HG03175 (cell line): Measurements from ENCODE around the gene MERTK.
A peak's percentile ranks its signal among the peaks of the same experiment; 100 is the strongest.
"Not testable (repeated sequence)": the region's sequence is repeated elsewhere in the genome, so short reads cannot be mapped to it uniquely, and the experiment has no call there.

Experiments
- ATAC-seq: cut with Tn5 transposase; IDR thresholded peaks from one replicate; pipeline ENCODE4 v1.9.1; 2021; ENCODE audit warnings: mild to moderate bottlenecking, moderate library complexity; ENCODE audit not compliant: unreplicated experiment

Gene MERTK

DNA sequence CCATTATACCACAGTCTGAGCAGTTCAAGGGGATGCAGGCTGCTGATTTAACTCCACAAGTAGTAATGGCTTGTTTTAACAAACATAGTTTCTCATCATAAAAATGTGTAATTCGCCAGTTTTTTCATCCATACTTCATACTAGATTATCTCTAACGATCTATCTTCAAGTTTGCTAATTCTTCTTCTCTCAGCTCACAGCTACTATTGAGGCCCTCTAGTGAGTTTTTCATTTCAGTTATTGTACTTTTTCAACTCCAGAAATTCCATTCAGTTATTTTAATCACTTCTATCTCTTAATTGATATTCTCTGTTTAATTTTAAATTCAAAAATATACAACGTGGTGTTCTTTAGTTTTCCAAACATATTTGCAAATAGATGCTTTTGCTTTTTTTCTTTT, 136.5 kb downstream of the MERTK start:
- no peak for ATAC-seq

DNA sequence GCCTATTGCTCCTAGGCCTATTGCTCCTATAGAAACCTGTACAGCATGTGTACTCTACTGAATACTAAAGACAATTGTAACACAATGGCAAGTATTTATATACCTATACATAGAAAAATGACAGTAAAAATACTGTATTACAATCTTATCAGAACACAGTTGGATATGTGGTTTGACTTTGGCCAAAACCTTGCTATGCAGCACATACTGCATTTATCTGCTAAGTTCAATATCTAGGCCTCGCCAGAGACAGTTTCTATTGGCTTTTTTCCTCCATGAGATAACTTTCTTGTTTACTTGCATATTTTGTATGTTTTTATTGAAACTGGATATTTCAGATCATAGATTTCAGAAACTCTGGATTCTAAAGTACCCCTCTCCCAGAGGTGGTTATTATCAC, 137.4 kb downstream of the MERTK start:
- no peak for ATAC-seq

DNA sequence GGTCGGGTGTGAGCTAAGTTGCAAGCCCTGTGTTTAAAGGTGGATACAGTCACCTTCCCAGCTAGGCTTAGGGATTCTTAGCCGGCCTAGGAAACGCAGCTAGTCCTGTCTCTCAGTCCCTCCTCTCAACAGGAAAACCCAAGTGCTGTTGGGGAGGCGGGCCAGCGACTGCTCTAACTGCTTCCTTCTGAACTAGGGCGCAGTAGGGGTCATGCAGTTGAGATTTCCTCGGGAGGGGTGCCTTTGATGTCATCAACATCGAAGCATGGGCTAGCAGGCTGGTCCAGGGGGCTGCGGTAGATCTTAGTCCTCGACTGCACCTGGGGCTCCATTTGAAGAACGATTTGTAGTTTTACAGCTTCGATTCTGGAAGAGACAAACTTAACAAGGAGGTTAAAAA, 141.1 kb downstream of the MERTK start:
- ATAC-seq = not testable (repeated sequence)

DNA sequence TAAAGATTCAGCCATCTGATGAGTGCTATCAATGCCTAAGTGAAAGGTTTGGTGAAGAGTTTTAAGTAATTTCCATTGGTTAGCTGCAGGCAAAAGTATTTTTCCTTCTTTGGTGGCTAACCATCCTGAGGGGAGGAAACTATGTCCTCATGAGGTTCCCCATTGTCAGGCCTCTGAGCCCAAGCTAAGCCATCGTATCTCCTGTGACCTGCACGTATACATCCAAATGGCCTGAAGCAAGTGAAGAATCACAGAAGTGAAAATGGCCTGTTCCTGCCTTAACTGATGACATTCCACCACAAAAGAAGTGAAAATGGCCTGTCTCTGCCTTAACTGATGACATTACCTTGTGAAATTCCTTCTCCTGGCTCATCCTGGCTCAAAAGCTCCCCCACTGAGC, 141.7 kb downstream of the MERTK start:
- not testable (repeated sequence) for ATAC-seq

DNA sequence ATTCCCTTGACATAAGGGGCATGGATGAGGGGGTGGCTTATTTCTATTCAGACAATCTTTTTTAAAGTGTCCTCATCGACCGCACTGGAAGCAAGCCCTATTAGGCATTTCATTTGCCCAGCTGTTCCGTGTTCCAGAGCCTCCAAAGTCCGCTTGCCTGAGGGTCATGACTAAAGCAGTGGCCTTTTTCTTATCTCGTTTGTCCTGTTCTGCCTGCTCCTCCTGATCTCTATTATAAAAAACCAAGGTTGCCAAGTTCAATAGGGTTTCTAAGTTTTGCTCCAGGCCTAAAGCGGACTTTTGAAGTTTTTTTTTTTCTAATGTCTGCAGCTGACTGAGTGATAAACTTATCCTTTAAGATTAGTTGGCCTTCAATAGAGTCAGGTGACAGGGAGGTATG, 143.1 kb downstream of the MERTK start:
- ATAC-seq = not testable (repeated sequence)

DNA sequence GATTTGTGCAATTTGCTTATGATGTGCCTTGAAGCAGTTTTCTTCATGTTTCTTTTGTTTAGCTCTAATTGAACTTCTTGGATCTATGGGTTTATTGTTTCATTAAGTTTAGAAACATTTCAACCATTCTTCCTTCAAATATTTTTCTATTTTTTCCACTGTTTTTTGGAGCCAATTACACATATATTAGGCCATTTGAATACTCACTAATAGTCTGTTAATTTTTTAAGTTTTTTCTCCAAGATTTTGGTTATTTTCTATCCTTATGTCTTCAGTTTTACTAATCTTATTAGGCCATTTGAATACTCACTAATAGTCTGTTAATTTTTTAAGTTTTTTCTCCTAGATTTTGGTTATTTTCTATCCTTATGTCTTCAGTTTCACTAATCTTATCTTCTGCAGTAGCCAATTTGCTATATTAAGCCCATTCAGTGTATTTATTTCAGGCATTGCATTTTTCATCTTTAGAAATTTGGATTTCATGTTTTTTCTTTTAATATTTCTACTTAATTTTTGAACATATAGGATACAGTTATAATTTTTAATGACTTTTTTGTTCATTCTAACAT, 147.1 kb downstream of the MERTK start:
- no peak for ATAC-seq

DNA sequence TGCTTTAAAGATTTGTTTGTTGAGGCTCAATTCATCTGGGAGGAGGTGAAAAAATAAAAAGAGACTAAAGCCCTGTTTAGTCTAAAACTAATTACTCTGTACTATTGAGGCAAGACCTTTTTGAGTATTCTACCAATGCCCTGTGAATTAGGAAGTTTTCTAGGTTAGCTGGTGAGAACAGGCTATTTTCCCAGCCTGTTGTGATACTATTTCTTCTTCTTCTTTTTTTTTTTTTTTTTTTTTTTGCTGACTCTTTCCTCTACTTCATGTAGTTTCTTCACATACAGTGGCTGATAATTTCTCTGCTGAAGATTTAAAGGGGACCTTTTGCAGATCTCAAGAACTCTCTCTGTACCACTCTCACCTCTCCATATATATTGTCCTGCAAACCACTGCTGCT, 147.8 kb downstream of the MERTK start:
- no peak for ATAC-seq

DNA sequence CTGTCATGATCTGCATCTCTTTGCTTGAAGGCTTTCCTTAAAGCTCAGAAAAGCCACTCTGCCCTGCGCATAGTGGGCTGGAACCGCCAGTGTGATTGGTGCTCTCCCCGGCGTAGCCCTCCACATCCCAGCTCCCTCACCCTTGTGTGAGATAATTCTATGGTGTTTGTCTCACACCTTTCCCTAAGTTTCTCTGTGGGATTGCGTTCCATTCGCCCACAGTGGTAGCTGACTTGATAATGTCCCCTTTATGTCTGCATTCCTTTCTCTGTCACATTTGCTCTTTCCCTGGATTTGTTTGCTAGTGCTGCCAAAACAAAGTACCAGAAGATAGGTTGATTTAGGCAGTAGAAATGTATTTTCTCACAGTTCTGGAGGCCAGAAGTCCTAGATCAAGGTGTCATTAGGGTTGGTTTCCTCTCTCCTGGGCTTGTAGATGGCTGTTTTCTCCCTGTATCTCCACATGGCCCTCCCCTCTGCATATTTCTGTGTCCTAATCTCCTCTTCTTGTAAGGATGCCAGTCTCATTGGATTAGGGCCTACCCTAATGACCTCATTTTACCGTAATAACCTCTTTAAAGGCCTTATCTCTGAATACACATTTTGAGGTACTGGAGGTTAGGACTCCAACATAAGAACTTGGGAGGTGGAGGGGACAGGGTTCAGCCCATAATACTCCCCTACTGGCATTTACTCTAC, 149.3 kb downstream of the MERTK start:
- ATAC-seq = no peak

DNA sequence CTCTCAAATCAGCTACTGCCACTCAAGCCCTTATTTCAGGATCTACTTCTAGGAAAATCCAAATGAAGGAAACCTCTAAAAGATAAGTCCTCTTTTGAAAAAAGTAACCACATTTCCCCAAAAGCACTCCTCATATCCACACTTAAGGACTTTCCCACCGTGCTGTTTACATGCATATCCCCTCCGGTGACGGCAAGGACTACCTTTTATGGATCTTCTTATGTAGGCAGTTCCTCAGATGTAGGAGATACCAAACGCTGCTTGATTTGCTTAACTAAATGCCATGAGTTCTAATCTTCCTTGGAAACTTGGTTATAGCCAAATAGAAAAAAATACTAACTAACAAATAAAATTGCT, 149.8 kb downstream of the MERTK start:
- no peak for ATAC-seq

DNA sequence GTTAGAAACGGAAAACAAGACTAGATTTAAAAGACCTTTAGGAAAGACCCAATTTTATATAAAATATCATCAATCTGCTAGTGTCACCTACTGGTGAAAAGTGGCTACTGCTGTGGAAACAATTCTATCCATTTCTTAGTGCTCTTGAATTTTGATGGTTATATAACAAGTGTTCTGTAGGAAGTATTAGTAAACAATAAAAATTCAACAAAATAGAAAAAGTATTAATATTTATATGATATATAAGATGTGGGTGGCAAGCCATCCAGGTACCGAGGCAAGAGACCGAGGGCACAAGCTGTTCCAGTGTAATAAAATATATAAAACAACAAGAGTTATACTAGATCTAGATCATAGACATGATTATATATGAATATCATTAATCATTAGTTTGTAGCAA, 150.5 kb downstream of the MERTK start:
- ATAC-seq = no peak

DNA sequence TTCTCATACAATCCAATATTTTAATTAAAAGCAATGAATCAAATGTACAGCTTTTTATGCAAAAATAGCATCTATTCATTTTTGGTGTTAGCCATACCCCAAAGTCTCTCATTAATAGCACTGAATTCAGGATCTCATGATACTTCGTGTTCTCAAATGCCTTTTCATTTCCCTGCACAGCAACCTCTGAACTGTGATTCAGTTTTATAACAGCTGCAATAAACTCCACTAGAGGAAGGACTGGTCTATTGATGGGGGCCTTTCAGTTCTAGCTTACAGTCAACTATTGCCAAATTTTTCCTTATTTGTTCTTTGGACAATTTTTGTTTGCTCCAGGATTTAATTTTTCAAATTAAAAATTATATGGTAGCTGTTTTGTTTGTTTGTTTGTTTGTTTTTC, 151.9 kb downstream of the MERTK start:
- no peak for ATAC-seq

DNA sequence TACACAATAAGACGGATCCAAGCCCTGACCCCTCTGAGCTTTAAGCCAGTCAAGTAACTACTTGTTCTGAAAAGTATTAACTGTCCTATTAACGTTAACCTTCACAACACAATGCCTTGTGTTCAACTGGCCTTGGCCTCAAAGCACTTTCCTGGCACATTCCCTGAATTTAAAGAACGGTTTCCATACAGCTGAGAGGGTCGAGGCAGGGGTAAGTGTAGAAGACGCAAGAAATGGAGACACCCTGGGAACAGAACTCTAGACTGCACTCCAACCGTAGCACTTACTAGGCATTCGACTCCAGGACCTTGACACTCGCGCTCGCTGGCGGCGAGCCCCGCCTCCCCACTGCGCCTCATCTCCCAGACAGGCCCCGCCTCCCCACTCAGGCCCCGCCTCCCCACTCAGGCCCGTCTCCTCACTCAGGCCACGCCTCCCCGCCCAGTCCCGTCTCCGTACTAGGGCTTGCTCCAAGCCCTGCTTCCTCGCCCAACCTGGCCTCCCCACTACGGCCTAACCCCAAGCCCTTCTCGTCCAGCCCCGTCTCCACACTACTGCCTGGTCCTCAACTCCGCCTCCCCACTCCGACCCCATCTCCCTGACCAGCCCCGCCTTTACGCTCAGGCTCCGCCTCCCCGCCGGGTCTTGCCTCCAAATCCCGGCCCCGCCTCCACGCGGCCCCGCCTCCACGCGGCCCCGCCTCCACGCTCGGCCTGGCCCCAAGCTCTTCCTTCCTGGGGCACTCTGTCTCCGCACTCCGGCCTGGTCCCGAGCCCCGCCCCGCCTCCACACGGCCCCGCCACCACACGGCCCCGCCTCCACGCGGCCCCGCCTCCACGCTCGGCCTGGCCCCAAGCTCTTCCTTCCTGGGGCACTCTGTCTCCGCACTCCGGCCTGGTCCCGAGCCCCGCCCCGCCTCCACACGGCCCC, 155.8 kb downstream of the MERTK start:
- peak; percentile 62 for ATAC-seq

DNA sequence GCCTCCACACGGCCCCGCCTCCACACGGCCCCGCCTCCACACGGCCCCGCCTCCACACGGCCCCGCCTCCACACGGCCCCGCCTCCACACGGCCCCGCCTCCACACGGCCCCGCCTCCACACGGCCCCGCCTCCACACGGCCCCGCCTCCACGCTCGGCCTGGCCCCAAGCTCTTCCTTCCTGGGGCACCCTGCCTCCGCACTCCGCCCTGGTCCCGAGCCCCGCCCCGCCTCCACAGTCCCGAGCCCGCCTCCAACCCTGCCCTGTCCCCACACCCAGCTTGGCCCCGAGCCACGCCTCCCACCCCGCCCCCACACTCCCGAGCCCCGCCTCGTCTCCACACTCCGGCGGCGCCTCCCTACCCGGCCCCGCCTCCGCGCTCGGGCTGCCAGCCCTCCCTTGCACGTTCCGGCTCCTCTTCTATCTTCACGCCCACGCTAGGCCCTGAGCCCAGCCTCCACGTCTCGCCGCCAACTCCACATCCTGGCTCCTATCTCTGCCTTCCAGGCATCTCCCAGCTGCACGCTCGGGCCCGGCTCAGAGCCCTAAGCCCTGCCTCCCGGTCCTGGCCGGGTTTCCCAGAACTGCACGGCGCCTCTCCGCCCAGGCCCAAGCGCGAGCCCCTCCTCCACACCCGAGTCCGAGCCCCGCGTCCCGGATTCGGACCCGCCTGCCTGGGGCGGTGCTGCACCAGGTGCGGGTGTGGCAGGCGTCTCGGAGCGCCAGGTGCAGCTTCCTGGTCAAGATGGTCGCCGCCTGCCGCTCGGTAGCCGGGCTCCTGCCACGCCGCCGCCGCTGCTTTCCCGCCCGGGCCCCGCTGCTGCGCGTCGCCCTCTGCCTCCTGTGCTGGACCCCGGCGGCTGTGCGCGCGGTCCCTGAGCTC, 156.7 kb downstream of the MERTK start, which contains the start of gene TMEM87B:
TSS of gene TMEM87B (plus strand) at position 423 of the 883 bp plus-strand sequence. CDS start at position 746, 323 bp downstream.
- ATAC-seq = peak; percentile 60

DNA sequence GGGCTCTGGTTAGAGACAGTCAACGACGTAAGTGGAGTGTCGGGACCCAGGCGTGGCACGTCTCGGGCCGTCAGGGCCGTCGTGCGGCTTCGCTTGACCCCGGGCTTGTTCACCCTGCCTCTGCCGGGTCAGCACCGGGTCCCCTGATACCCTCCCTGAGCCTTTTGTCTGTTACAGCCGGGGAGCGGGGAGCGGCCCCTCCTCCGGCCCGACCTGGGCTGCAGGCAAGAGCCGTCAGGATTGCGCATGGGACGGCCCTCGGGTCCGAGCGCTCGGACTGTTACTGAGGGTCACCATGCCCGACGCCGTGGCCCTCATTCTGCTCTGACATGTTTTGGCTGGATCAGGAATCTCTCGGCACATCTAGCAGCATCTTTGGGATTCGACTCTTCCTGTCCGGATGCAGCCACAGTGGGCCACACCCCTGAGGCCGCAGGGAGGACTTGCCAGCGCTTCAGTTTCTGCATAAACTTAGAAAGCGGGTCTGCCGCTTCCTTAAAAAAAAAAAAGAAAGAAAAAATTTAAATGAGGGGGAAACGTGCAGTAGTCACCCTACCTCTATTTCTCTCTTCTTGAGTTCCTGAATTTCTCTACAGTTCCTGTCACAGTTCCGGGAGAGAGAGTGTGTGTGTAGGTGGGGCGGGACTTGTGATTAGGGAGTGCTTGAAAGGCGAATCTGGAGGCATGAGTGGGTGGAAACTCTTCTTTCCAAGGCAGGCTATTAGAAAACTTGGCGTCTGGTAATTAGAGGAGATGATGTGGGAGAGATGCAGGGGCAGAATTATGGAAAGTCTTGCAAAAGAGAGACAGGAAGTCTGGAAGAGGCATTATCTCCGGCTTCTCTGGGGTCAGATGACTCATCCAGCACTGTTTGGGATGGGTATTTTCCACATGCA, 157.6 kb downstream of the MERTK start:
- no peak for ATAC-seq

DNA sequence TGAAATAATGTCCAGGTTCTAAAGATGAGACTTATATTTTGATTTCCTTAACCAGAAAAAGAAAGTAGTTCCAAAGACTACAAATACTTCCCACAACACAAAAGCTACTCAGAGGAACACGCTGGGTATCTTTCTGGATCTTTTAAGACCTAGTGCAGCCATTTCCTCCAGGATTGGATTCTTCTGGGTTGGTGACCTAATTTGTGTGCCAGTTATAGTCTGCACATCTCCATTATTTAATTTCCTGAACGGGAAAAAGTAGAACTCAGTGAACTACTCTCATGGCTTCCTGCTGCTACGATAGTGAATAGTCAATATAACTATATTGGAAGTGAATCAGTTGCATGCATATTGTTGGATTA, 158.2 kb downstream of the MERTK start:
- no peak for ATAC-seq

DNA sequence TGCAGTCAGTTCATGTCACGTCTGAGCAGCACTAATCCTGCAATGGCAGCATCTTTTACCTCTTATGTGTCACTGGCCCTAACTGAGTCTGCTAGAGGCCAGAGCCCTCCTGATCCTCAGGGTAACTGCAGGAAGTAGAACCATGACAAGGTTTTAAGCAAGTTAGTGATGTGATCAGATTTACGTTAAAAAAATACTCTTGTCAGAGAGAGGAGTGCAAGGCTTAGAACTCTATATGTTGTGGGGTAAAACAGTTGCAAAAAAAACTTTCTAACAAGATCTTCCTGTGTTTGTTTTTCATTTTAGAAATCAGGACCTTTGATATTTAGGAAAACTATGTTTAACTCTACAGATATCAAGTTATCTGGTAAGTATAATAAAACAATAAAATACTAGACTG, 161.3 kb downstream of the MERTK start:
- no peak for ATAC-seq

DNA sequence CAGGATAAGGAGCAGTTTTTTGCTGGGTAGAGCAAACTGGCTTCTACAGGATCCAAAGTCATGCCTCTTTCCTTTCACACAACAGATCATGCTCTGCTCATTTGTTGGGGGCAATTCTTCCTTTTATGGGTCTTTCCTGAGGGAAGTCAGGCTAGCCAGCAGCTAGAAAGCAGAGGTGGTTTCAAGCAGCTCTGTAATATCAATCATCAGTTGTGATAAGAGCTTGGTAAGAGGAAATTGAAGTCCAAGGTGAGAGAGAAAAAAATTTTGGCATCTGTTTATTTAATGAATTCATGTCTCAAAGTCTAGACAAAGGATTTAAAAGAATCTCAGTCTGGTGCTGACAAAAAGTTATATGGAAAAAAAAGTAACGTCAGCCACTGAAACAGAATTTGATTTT, 162.9 kb downstream of the MERTK start:
- ATAC-seq = no peak

DNA sequence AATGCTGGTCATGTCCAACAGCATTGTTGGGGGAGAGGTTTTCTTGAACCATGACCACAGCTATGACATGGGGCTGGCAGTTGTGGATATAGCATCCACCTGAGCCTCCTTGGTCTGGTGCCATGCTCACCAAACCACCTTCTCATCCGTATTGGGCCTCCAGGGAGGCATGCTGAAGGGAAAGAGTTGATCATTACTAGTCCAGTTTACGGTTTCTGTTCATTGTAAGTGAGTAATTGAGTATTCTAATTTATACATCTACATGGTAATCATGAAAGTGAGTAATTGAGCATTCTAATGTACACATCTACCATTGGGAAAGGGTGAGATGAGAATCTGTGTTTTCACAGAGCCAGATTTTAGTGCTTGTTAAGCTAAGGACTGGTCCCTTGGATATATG, 163.4 kb downstream of the MERTK start:
- ATAC-seq = no peak

DNA sequence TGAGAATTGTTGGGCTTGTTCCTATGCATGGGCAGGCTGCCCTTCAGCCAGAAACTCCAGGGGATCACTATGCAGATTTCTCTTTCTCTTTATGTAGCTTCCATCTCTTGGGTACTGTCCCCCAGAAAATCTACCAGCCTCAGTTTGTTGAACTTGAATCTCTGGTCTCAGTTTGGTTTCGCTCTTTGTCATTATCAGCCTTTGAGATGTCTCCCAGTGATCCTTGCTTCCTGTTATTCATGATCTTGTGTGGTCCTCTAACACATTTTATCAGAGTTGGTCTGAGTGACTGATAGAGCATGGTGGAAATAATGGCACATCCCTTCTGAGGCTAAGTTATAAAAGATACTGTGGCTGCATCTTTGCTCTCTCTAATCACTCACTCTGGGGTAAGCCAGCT, 164.5 kb downstream of the MERTK start:
- ATAC-seq = no peak

DNA sequence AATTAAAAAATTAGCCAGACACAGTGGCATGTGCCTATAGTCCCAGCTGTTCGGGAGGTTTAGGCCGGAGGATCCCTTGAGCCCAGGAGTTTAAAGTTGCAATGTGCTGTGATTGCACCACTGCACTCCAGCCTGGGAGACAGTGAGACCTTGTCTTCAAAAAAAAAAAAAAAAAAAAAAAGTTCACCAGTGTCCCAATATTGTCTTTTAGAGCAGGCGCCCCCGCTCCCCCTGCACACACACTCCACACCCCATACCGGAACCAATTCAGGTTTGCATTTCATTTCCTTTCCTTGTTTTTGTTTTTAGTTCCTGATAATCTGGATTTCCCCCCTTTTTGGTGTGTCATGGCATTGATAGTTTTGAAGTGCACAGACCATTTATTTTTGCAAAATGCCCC, 167.1 kb downstream of the MERTK start:
- ATAC-seq = no peak
